SK-N-SH (cell line): ENCODE measurements around the gene LILRA1. TPM values are rescaled to one million over a fixed set of nuclear protein-coding genes. Genes with fewer than 3 reads are reported as not detected.

Source experiments
- CTCF ChIA-PET: fragments of 300-600, 350-600 bp; formaldehyde crosslinking; extraction: SDS; loops from one replicate; lab custom pipeline; 2021; lab: Yijun Ruan, JAX
- POLR2A ChIA-PET: fragments of 350-600 bp; sonication (Branson Sonifier 250); formaldehyde crosslinking; extraction: SDS; loops from one replicate; lab custom pipeline; 2020; ENCODE audit warnings: antibody characterized with exemption, inconsistent platforms; lab: Yijun Ruan, JAX
- DNase-seq: peaks from one replicate; pipeline ENCODE4 v3.0.0; 2012
- H2AFZ ChIP-seq: fragments of 200-600 bp; sonication (generic); 2 replicates; pipeline ENCODE4 v1.8.1; 2016; ENCODE audit warnings: antibody characterized with exemption, mild to moderate bottlenecking, low read depth
- H3F3A ChIP-seq: fragments of 200-600 bp; sonication (generic); replicated peaks from 2 replicates; pipeline ENCODE3; 2016; ENCODE audit warnings: antibody characterized with exemption, mild to moderate bottlenecking; ENCODE audit not compliant: insufficient read depth
- H3K27ac ChIP-seq, 2 experiments: fragments of 200-500 bp in 1 of 2; fragments of 200-600 bp in 1 of 2; sonication (Bioruptor generic) in 1 of 2; sonication (generic), shearing (Covaris generic) in 1 of 2; 2 replicates each; pipeline versions ENCODE4 v1.5.1 to v1.6.1; 2014 to 2016; ENCODE audit warnings: low read depth in 2 of 2, inconsistent platforms in 1 of 2, low read length in 1 of 2, mild to moderate bottlenecking in 1 of 2, mixed read lengths in 1 of 2
- H3K27me3 ChIP-seq: fragments of 200-600 bp; sonication (generic), shearing (Covaris generic); 2 replicates; pipeline ENCODE4 v1.6.1; 2016; ENCODE audit warnings: mixed run types; ENCODE audit not compliant: insufficient read depth
- H3K36me3 ChIP-seq, 2 experiments: fragments of 200-500 bp in 1 of 2; fragments of 200-600 bp in 1 of 2; sonication (Bioruptor generic) in 1 of 2; sonication (generic) in 1 of 2; replicated peaks in 1 of 2; 2 replicates each; pipeline versions ENCODE3 to v1.5.1; 2014 to 2016; ENCODE audit warnings: low read length in 1 of 2, mild to moderate bottlenecking in 1 of 2; ENCODE audit not compliant: insufficient read depth in 2 of 2, control insufficient read depth in 1 of 2
- H3K4me1 ChIP-seq, 2 experiments: fragments of 200-500 bp in 1 of 2; fragments of 200-600 bp in 1 of 2; sonication (Bioruptor generic) in 1 of 2; sonication (generic), shearing (Covaris generic) in 1 of 2; 2 replicates each; pipeline versions ENCODE4 v1.5.1 to v1.6.1; 2014 to 2016; ENCODE audit warnings: low read depth in 1 of 2, low read length in 1 of 2, mixed run types in 1 of 2; ENCODE audit not compliant: insufficient read depth in 2 of 2, control insufficient read depth in 1 of 2
- H3K4me2 ChIP-seq: fragments of 200-600 bp; sonication (generic), shearing (Covaris generic); 2 replicates; pipeline ENCODE4 v1.6.1; 2017; ENCODE audit warnings: mixed run types
- H3K4me3 ChIP-seq, 2 experiments: fragments of 200-500 bp in 1 of 2; fragments of 200-600 bp in 1 of 2; sonication (Bioruptor generic) in 1 of 2; sonication (generic), shearing (Covaris generic) in 1 of 2; 2 replicates each; pipeline versions ENCODE4 v1.5.1 to v1.8.1; 2014 to 2016; ENCODE audit warnings: low read depth in 2 of 2, inconsistent platforms in 1 of 2, low read length in 1 of 2, mild to moderate bottlenecking in 1 of 2, mixed read lengths in 1 of 2, moderate library complexity in 1 of 2
- H3K79me2 ChIP-seq: fragments of 200-600 bp; sonication (generic); 2 replicates; pipeline ENCODE4 v1.8.1; 2017; ENCODE audit warnings: mild to moderate bottlenecking; ENCODE audit not compliant: insufficient read depth
- H3K9ac ChIP-seq: fragments of 200-600 bp; sonication (generic); 2 replicates; pipeline ENCODE4 v1.6.1; 2017; ENCODE audit warnings: mixed run types
- H3K9me2 ChIP-seq: fragments of 200-600 bp; sonication (generic); 2 replicates; pipeline ENCODE4 v1.6.1; 2017; ENCODE audit warnings: mixed run types
- H3K9me3 ChIP-seq: fragments of 200-600 bp; sonication (generic); 2 replicates; pipeline ENCODE4 v1.6.1; 2017; ENCODE audit warnings: mixed run types, mild to moderate bottlenecking, moderate library complexity
- H4K20me1 ChIP-seq: fragments of 200-600 bp; sonication (generic); 2 replicates; pipeline ENCODE4 v1.6.1; 2017; ENCODE audit warnings: mild to moderate bottlenecking, mixed run types; ENCODE audit not compliant: insufficient read depth
- CHD2 ChIP-seq: fragments of 150-350 bp; IDR thresholded peaks from 2 replicates; pipeline ENCODE4 v1.6.1; 2018; ENCODE audit warnings: low read length; ENCODE audit not compliant: partially characterized antibody
- ELF1 ChIP-seq: IDR thresholded peaks from 2 replicates; pipeline ENCODE4 v1.4.0; 2012
- EP300 ChIP-seq, 2 experiments: IDR thresholded peaks; 2 replicates each; pipeline versions ENCODE4 v1.4.0 to v1.6.1; 2012; ENCODE audit warnings: borderline replicate concordance in 1 of 2, low read depth in 1 of 2, low read length in 1 of 2
- EZH2phosphoT487 ChIP-seq: fragments of 200-600 bp; sonication (generic); IDR thresholded peaks from 2 replicates; pipeline ENCODE4 v1.6.1; 2017; ENCODE audit warnings: low read depth, mixed run types, mild to moderate bottlenecking, antibody characterized with exemption, moderate library complexity, borderline replicate concordance
- FOSL2 ChIP-seq: IDR thresholded peaks from 2 replicates; pipeline ENCODE4 v1.4.0; 2012; ENCODE audit warnings: low read depth, mild to moderate bottlenecking, moderate library complexity, borderline replicate concordance
- FOXJ3 ChIP-seq: sonication (generic); formaldehyde crosslinking; IDR thresholded peaks from 2 replicates; pipeline ENCODE4 v1.5.1; 2020; ENCODE audit warnings: mild to moderate bottlenecking, missing genetic modification reagents
- GATA2 ChIP-seq: sonication (generic); formaldehyde crosslinking; IDR thresholded peaks from 2 replicates; pipeline ENCODE4 v1.5.0; 2020; ENCODE audit warnings: mild to moderate bottlenecking, missing genetic modification reagents
- JUND ChIP-seq: IDR thresholded peaks from 2 replicates; pipeline ENCODE4 v1.4.0; 2012
- NRF1 ChIP-seq: IDR thresholded peaks from 2 replicates; pipeline ENCODE4 v1.6.1; 2012; ENCODE audit warnings: low read depth, mild to moderate bottlenecking, low read length
- RCOR1 ChIP-seq: fragments of 150-350 bp; IDR thresholded peaks from 2 replicates; pipeline ENCODE4 v1.6.1; 2017; ENCODE audit warnings: antibody characterized with exemption, low read length
- RFX5 ChIP-seq: IDR thresholded peaks from 2 replicates; pipeline ENCODE4 v1.6.1; 2012; ENCODE audit warnings: mild to moderate bottlenecking, improper control_type of control experiment, low read length
- SIN3A ChIP-seq: IDR thresholded peaks from 2 replicates; pipeline ENCODE4 v1.6.1; 2012; ENCODE audit warnings: low read depth, mild to moderate bottlenecking, low read length, moderate library complexity, borderline replicate concordance
- SMC3 ChIP-seq: IDR thresholded peaks from 2 replicates; pipeline ENCODE4 v1.6.1; 2012; ENCODE audit warnings: low read depth, low read length, improper control_type of control experiment
- TCF12 ChIP-seq: IDR thresholded peaks from 2 replicates; pipeline ENCODE4 v1.4.0; 2012
- YY1 ChIP-seq: IDR thresholded peaks from 2 replicates; pipeline ENCODE4 v1.4.0; 2012; ENCODE audit warnings: low read depth, mild to moderate bottlenecking
- WGBS: methylation state at CpG from one replicate; pipeline ENCODE4 v1.1.6; 2017; ENCODE audit warnings: low lambda C conversion rate; 5-methylcytosine and 5-hydroxymethylcytosine counted together
- polyA plus RNA-seq, 3 experiments: library from polyadenylated mRNA; depleted of rRNA; stranded (reverse); fragments of >200 nt; gene quantifications; 2 replicates each; pipeline ENCODE4 v1.2.3, GENCODE V29; 2012
- TF ChIP-seq, protein P1 (sequence below): IDR thresholded peaks from 2 replicates; pipeline ENCODE4 v1.4.0; 2012; ENCODE audit warnings: low read depth

Gene LILRA1
- polyA plus RNA-seq, 1 of the 3 experiments (the other 2 are of a cell fraction): not detected

DNA sequence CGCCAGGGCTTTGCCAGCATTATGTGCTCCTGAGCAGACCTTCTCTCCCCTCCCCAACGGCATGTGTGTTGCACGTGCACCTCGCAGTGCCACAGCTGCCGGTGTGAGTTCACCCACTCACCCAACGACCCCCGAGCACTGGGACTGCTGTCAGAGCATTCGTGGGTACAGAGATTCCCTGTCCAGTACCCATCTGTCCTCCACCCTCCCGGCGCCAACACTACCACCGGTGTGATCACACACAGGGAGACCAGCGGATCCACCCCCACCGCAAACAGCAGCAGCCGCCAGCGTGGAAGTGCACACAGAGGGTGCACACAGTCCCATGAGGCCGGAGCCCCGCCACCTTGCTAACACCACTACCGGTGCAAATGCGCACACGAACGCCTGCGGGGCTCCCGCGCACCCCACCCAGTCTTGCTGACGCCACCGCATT lies 15.9 kb downstream of the LILRA1 start:
- DNase-seq: no peak
- Histone ChIP-seq H2AFZ (no peak overlapping the region), H3K4me1 (no peaks in the 10 kb centered on the region), H3K79me2 (no peaks in the 10 kb centered on the region), H3K4me3 (no peak overlapping the region), H3K9me2 (no peaks in the 10 kb centered on the region), H3K9ac (no peak overlapping the region), H4K20me1 (no peaks in the 10 kb centered on the region), H3F3A (no peaks in the 10 kb centered on the region), H3K27me3 (peaks cover 10% of the 10 kb centered on the region), H3K4me2 (no peak overlapping the region), H3K27ac (no peak overlapping the region), H3K9me3 (peaks cover 9% of the 10 kb centered on the region; the same call in 1 of the 2 replicates), H3K36me3 (no peaks in the 10 kb centered on the region)
- CTCF ChIA-PET: no interaction called here
- TF ChIP-seq ELF1 (no peak), FOSL2 (no peak), EP300 (IDR thresholded peaks at IDR 0.05; ENCODE audit: borderline replicate concordance in 1 of 2, low read depth in 1 of 2, low read length in 1 of 2) (no peak), RFX5 (no peak), CHD2 (no peak), RCOR1 (no peak), FOXJ3 (CRISPR knock-in tag) (no peak), TCF12 (no peak), YY1 (no peak), SMC3 (no peak), SIN3A (no peak)
- TF ChIP-seq, protein P1, sequence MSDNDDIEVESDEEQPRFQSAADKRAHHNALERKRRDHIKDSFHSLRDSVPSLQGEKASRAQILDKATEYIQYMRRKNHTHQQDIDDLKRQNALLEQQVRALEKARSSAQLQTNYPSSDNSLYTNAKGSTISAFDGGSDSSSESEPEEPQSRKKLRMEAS: no peak
- POLR2A ChIA-PET: no interaction called here
- WGBS: 27% methylated on average over 17 of the region's 26 CpGs

- WGBS: 9% methylated on average over 1 of the region's 1 CpG
- Histone ChIP-seq H3K27me3 (peaks cover 9% of the 10 kb centered on the region), H3K36me3 (no peaks in the 10 kb centered on the region), H2AFZ (no peak overlapping the region), H4K20me1 (no peaks in the 10 kb centered on the region), H3K27ac (no peak overlapping the region), H3K79me2 (no peaks in the 10 kb centered on the region), H3K9me3 (no peaks in the 10 kb centered on the region), H3K4me2 (no peak overlapping the region), H3K9me2 (no peaks in the 10 kb centered on the region), H3F3A (no peaks in the 10 kb centered on the region), H3K4me1 (no peaks in the 10 kb centered on the region), H3K4me3 (no peak overlapping the region), H3K9ac (no peak overlapping the region)
- POLR2A ChIA-PET: no interaction called here
- CTCF ChIA-PET: interaction anchor here (1.2 kb wide), 1 partner anchor 15 kb away, joined by 3 read pairs; no protein-coding TSS in a partner anchor
- TF ChIP-seq GATA2 (CRISPR knock-in tag) (no peak), SIN3A (no peak), EZH2phosphoT487 (no peak), ELF1 (no peak), NRF1 (no peak), JUND (no peak), FOSL2 (no peak)
- TF ChIP-seq, protein P1: no peak
- DNase-seq: no peak
Measured at GRCh38 chr19:54612428-54612827, 19.0 kb downstream of the LILRA1 start.
